Peyer's patch (tissue), 4 donors: ENCODE measurements around the gene EEFSEC. TPM values are rescaled to one million over a fixed set of nuclear protein-coding genes. Genes with fewer than 3 reads are reported as not detected.
A peak's percentile ranks its signal among the peaks of the same experiment; 100 is the strongest.

ENCODE experiments used
- DNase-seq, 3 donors: peaks; one replicate each; pipeline ENCODE4 v3.0.0-alpha.2; 2017 to 2019
- H3K27ac ChIP-seq, 4 donors: fragments of 200-600 bp; sonication (generic); one replicate each; pipeline ENCODE4 v1.5.1; 2016 to 2019
- H3K27me3 ChIP-seq, 2 donors: fragments of 200-600 bp; sonication (generic); one replicate each; pipeline ENCODE4 v1.5.1; 2019
- H3K36me3 ChIP-seq, 3 donors: fragments of 200-600 bp; sonication (generic); one replicate each; pipeline ENCODE4 v1.5.1; 2016 to 2019
- H3K4me1 ChIP-seq, 4 donors: fragments of 200-600 bp; sonication (generic); one replicate each; pipeline ENCODE4 v1.5.1; 2016 to 2019
- H3K4me3 ChIP-seq, 4 donors: fragments of 200-600 bp; sonication (generic); 1 replicate in 3 of 4; 2 replicates in 1 of 4; pipeline ENCODE4 v1.5.1; 2016 to 2019; ENCODE audit warnings: mild to moderate bottlenecking in 1 of 4
- H3K9me3 ChIP-seq, 4 donors: fragments of 200-600 bp; sonication (generic); one replicate each; pipeline ENCODE4 v1.5.1; 2016 to 2019; ENCODE audit warnings: mild to moderate bottlenecking in 1 of 4
- CTCF ChIP-seq, 6 experiments: fragments of 450-650 bp in 4 of 6; fragments of 200-600 bp in 2 of 6; sonication (generic) in 1 of 6; IDR thresholded peaks; one replicate each; pipeline ENCODE4 v1.5.1; 2017 to 2019; ENCODE audit warnings: antibody characterized with exemption in 6 of 6, mild to moderate bottlenecking in 3 of 6, moderate library complexity in 1 of 6
- POLR2A ChIP-seq, 2 donors: fragments of 450-650 bp; IDR thresholded peaks; one replicate each; pipeline ENCODE4 v1.5.1; 2017; ENCODE audit warnings: antibody characterized with exemption in 2 of 2, mild to moderate bottlenecking in 2 of 2, moderate library complexity in 2 of 2
- total RNA-seq, 4 donors: library from RNA; depleted of rRNA; stranded (reverse); fragments of >200 nt; gene quantifications; one replicate each; pipeline ENCODE4 v1.1.0, GENCODE V29; 2016

Gene EEFSEC
- total RNA-seq, 4 donors from 2014 or later, result 11.7 to 50.3 (median 19.6) TPM

GRCh38 chr3:128426128-128426921, 273.0 kb downstream of the EEFSEC start:
- H3K9me3 ChIP-seq, result no peaks in the 10 kb centered on the region
- no peaks in the 10 kb centered on the region for H3K36me3 ChIP-seq
- peak in 1 of 3 donors; percentile 63 for DNase-seq
- H3K27me3 ChIP-seq, result no peaks in the 10 kb centered on the region
- peak overlapping the region in 3 of 4 donors; percentile 30 to 48 (median 45) for H3K4me3 ChIP-seq
- no peak overlapping the region for H3K27ac ChIP-seq
- TF ChIP-seq POLR2A (IDR thresholded peaks at IDR 0.05) (no peak), CTCF (IDR thresholded peaks at IDR 0.05) (peak; percentile 69 to 95 (median 88))
- peaks cover 0 to 10% (median 4%) of the 10 kb centered on the region in 4 donors for H3K4me1 ChIP-seq

GRCh38 chr3:128427175-128427857, 274.0 kb downstream of the EEFSEC start:
- Histone ChIP-seq H3K9me3 (no peaks in the 10 kb centered on the region), H3K27me3 (peaks cover 0 to 5% of the 10 kb centered on the region in 2 donors), H3K4me1 (peaks cover 0 to 11% (median 5%) of the 10 kb centered on the region in 4 donors), H3K4me3 (no peak overlapping the region), H3K36me3 (no peaks in the 10 kb centered on the region), H3K27ac (no peak overlapping the region)
- TF ChIP-seq POLR2A (IDR thresholded peaks at IDR 0.05), result no peak
- no peak for TF ChIP-seq CTCF (IDR thresholded peaks at IDR 0.05)
- no peak for DNase-seq

- H3K4me3 ChIP-seq, result no peak overlapping the region
- H3K4me1 ChIP-seq, result peaks cover 0 to 20% (median 5%) of the 10 kb centered on the region in 4 donors
- H3K27me3 ChIP-seq, result peaks cover 0 to 14% of the 10 kb centered on the region in 2 donors
- no peak for DNase-seq
- no peak overlapping the region for H3K27ac ChIP-seq
- no peaks in the 10 kb centered on the region for H3K9me3 ChIP-seq
- TF ChIP-seq POLR2A (IDR thresholded peaks at IDR 0.05) (no peak), CTCF (IDR thresholded peaks at IDR 0.05) (no peak)
- no peaks in the 10 kb centered on the region for H3K36me3 ChIP-seq
Observed at GRCh38 chr3:128427872-128428822, 274.9 kb downstream of the EEFSEC start.

- H3K9me3 ChIP-seq, result no peaks in the 10 kb centered on the region
- no peaks in the 10 kb centered on the region for H3K36me3 ChIP-seq
- TF ChIP-seq POLR2A (IDR thresholded peaks at IDR 0.05), result no peak
- TF ChIP-seq CTCF (IDR thresholded peaks at IDR 0.05), result no peak
- peaks cover 0 to 21% (median 5%) of the 10 kb centered on the region in 4 donors for H3K4me1 ChIP-seq
- H3K4me3 ChIP-seq, result no peak overlapping the region
- no peak overlapping the region for H3K27ac ChIP-seq
- H3K27me3 ChIP-seq, result peaks cover 0 to 18% of the 10 kb centered on the region in 2 donors
- no peak for DNase-seq
Observed at GRCh38 chr3:128429275-128429674, 276.0 kb downstream of the EEFSEC start.

- peaks cover 0 to 21% (median 5%) of the 10 kb centered on the region in 4 donors for H3K4me1 ChIP-seq
- H3K27me3 ChIP-seq, result peaks cover 0 to 18% of the 10 kb centered on the region in 2 donors
- no peak overlapping the region for H3K27ac ChIP-seq
- no peak for DNase-seq
- no peaks in the 10 kb centered on the region for H3K9me3 ChIP-seq
- no peak overlapping the region for H3K4me3 ChIP-seq
- H3K36me3 ChIP-seq, result no peaks in the 10 kb centered on the region
- TF ChIP-seq POLR2A (IDR thresholded peaks at IDR 0.05) (no peak), CTCF (IDR thresholded peaks at IDR 0.05) (no peak)
Observed at GRCh38 chr3:128429751-128430150, 276.5 kb downstream of the EEFSEC start.
